SU-DHL-6 (cell line): ENCODE data around the gene CFAP251.

Experiments
- H2AFZ ChIP-seq: fragments of 200-600 bp; sonication (generic); 2 replicates; pipeline ENCODE4 v1.6.1; 2014; ENCODE audit warnings: low read depth, mild to moderate bottlenecking, moderate library complexity, mixed read lengths, antibody characterized with exemption, low read length; ENCODE audit not compliant: severe bottlenecking
- H3F3A ChIP-seq: fragments of 200-600 bp; shearing (Covaris generic); 2 replicates; pipeline ENCODE4 v1.6.0; 2016; ENCODE audit warnings: antibody characterized with exemption, mild to moderate bottlenecking; ENCODE audit not compliant: insufficient read depth
- H3K27ac ChIP-seq: fragments of 200-600 bp; sonication (generic); 2 replicates; pipeline ENCODE4 v1.5.1; 2016; ENCODE audit warnings: low read depth, mild to moderate bottlenecking, low read length, moderate library complexity, mixed read lengths
- H3K27me3 ChIP-seq: fragments of 200-600 bp; sonication (generic), shearing (Covaris generic); 2 replicates; pipeline ENCODE4 v1.6.0; 2014; ENCODE audit warnings: mild to moderate bottlenecking, low read length
- H3K36me3 ChIP-seq: fragments of 200-600 bp; sonication (generic); 2 replicates; pipeline ENCODE4 v1.6.1; 2014; ENCODE audit warnings: mild to moderate bottlenecking, low read length, mixed read lengths
- H3K4me2 ChIP-seq: fragments of 300-600, 200-600 bp; shearing (Covaris generic), sonication (generic); 2 replicates; pipeline ENCODE4 v1.6.0; 2014; ENCODE audit warnings: low read length, low read depth, mild to moderate bottlenecking; ENCODE audit not compliant: poor library complexity, severe bottlenecking
- H3K4me3 ChIP-seq: fragments of 200-600 bp; sonication (generic); 2 replicates; pipeline ENCODE4 v1.5.1; 2014; ENCODE audit warnings: antibody characterized with exemption, low read length, mild to moderate bottlenecking, mixed read lengths; ENCODE audit not compliant: insufficient read depth, poor library complexity, severe bottlenecking
- H3K79me2 ChIP-seq: fragments of 200-600 bp; sonication (generic); 2 replicates; pipeline ENCODE4 v1.6.1; 2014; ENCODE audit warnings: mild to moderate bottlenecking, low read length, moderate library complexity; ENCODE audit not compliant: insufficient read depth
- H3K9ac ChIP-seq: fragments of 200-600 bp; sonication (generic); 2 replicates; pipeline ENCODE4 v1.7.0; 2014; ENCODE audit warnings: mild to moderate bottlenecking, low read length
- H3K9me2 ChIP-seq: fragments of 200-600 bp; sonication (generic); replicated peaks from 2 replicates; pipeline ENCODE4 v1.6.1; 2014; ENCODE audit warnings: low read length; ENCODE audit not compliant: insufficient read depth
- H3K9me3 ChIP-seq: fragments of 200-600 bp; sonication (generic); 2 replicates; pipeline ENCODE4 v1.6.1; 2014; ENCODE audit warnings: low read length, mixed read lengths; ENCODE audit not compliant: insufficient read depth
- H4K20me1 ChIP-seq: fragments of 200-600 bp; sonication (generic); 2 replicates; pipeline ENCODE4 v1.6.1; 2014; ENCODE audit warnings: low read depth, mild to moderate bottlenecking, antibody characterized with exemption, low read length, moderate library complexity, mixed read lengths
- EZH2phosphoT487 ChIP-seq: fragments of 200-600 bp; sonication (generic), shearing (Covaris generic); conservative IDR thresholded peaks from 2 replicates; pipeline ENCODE4 v1.6.1; 2018; ENCODE audit warnings: mild to moderate bottlenecking, antibody characterized with exemption, low read length, moderate library complexity, mixed read lengths
- TF ChIP-seq, protein P1 (sequence below): fragments of 200-600 bp; sonication (generic); IDR thresholded peaks from one replicate; pipeline ENCODE4 v1.5.1; 2017; ENCODE audit warnings: antibody characterized with exemption, mild to moderate bottlenecking, low read length, moderate library complexity; ENCODE audit not compliant: insufficient read depth, poor library complexity, severe bottlenecking

CFAP251 gene

DNA sequence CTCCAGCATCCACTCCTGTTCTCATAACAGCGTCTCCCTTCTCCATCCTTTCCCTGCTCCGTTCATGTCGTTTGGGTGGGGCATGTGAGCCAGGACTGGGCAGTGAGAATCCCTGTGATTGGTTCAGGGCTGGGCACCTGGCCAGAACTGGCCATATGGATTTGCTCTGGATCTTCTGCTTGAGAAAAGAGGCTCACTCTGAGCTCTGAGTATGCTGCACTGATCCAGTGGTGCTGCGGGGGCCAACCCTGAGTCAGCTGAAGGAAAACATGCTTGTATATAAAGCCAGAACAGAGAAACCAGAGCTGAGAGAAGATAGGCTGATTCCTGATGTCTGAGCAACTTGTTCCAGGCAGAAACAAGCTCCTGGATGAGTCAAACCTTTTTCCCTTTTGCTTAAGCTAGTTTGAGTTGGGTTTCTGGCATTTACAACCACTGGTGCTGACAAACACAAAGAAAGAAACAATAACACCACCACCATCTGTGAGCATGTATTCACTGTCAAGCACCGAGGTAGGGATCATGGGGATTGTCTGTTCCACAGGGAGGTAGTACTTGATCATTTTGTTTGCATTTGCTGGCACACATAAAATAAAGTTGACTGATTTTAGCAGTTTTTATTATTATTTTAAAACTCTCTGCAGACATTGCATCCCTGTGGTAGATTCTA, 45.7 kb upstream of the CFAP251 start:
- no peak overlapping the region for H3K9ac ChIP-seq
- no peaks in the 10 kb centered on the region for H3K79me2 ChIP-seq
- no peak overlapping the region for H2AFZ ChIP-seq
- H3K9me2 ChIP-seq: no peaks in the 10 kb centered on the region
- no peak overlapping the region for H3K4me2 ChIP-seq
- no peaks in the 10 kb centered on the region for H3F3A ChIP-seq
- no peak overlapping the region for H3K4me3 ChIP-seq
- H4K20me1 ChIP-seq: no peaks in the 10 kb centered on the region
- TF ChIP-seq, protein P1, sequence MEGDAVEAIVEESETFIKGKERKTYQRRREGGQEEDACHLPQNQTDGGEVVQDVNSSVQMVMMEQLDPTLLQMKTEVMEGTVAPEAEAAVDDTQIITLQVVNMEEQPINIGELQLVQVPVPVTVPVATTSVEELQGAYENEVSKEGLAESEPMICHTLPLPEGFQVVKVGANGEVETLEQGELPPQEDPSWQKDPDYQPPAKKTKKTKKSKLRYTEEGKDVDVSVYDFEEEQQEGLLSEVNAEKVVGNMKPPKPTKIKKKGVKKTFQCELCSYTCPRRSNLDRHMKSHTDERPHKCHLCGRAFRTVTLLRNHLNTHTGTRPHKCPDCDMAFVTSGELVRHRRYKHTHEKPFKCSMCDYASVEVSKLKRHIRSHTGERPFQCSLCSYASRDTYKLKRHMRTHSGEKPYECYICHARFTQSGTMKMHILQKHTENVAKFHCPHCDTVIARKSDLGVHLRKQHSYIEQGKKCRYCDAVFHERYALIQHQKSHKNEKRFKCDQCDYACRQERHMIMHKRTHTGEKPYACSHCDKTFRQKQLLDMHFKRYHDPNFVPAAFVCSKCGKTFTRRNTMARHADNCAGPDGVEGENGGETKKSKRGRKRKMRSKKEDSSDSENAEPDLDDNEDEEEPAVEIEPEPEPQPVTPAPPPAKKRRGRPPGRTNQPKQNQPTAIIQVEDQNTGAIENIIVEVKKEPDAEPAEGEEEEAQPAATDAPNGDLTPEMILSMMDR: no peak
- no peak for TF ChIP-seq EZH2phosphoT487
- no peak overlapping the region for H3K27ac ChIP-seq
- no peaks in the 10 kb centered on the region for H3K9me3 ChIP-seq
- H3K36me3 ChIP-seq: no peaks in the 10 kb centered on the region
- H3K27me3 ChIP-seq: no peaks in the 10 kb centered on the region

DNA sequence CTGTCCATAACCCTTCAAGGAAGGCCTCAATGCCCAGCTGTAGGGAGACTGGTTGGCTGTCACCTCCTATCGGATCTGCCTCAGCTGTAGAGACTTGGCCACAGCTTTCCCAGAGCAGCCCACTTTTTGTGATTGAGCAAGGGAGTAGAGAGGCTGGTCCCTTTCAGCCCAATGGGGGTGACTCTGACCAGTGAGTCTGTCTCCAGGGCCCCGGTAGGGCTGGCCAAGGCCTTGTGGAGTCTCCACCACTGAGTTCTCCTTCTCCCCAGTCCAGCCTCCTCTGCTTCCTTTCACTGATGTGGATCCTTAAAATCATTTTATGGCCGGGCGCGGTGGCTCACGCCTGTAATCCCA, 45.2 kb upstream of the CFAP251 start:
- H3K36me3 ChIP-seq: no peaks in the 10 kb centered on the region
- H3K27me3 ChIP-seq: no peaks in the 10 kb centered on the region
- H3K9me2 ChIP-seq: no peaks in the 10 kb centered on the region
- TF ChIP-seq, protein P1: no peak
- TF ChIP-seq EZH2phosphoT487: no peak
- no peak overlapping the region for H3K9ac ChIP-seq
- H4K20me1 ChIP-seq: no peaks in the 10 kb centered on the region
- H3K4me2 ChIP-seq: no peak overlapping the region
- no peaks in the 10 kb centered on the region for H3K9me3 ChIP-seq
- H3F3A ChIP-seq: no peaks in the 10 kb centered on the region
- no peaks in the 10 kb centered on the region for H3K79me2 ChIP-seq
- H3K4me3 ChIP-seq: no peak overlapping the region
- no peak overlapping the region for H2AFZ ChIP-seq
- no peak overlapping the region for H3K27ac ChIP-seq

DNA sequence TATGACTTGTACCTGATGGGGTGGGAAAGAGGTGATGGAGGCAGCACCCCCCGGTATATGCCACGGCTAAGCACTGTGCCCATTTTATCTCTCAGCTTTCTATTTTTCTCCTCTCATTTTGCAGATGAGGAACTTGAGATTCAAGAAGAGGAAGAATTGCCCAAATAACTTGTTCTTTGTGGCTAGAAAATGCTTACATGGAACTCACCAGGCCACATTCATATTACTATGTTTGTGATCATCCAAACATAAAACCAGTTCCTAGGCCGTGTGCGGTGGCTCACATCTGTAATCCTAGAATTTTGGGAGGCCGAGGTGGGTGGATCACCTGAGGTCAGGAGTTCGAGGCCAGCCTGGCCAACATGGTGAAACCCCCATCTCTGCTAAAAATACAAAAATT, 44.3 kb upstream of the CFAP251 start:
- Histone ChIP-seq H3K4me3 (no peak overlapping the region), H3K27me3 (no peaks in the 10 kb centered on the region), H3F3A (no peaks in the 10 kb centered on the region), H3K9me3 (no peaks in the 10 kb centered on the region), H4K20me1 (no peaks in the 10 kb centered on the region), H3K9me2 (no peaks in the 10 kb centered on the region), H3K79me2 (no peaks in the 10 kb centered on the region), H3K9ac (no peak overlapping the region), H2AFZ (no peak overlapping the region), H3K4me2 (no peak overlapping the region), H3K36me3 (no peaks in the 10 kb centered on the region), H3K27ac (no peak overlapping the region)
- TF ChIP-seq EZH2phosphoT487: no peak
- TF ChIP-seq, protein P1: no peak
